ENCODE results near the gene SV2A. TPM values are rescaled to one million over a fixed set of nuclear protein-coding genes. Genes with fewer than 3 reads are reported as not detected.
A peak's percentile ranks its signal among the peaks of the same experiment; 100 is the strongest.

SV2A gene, protein sequence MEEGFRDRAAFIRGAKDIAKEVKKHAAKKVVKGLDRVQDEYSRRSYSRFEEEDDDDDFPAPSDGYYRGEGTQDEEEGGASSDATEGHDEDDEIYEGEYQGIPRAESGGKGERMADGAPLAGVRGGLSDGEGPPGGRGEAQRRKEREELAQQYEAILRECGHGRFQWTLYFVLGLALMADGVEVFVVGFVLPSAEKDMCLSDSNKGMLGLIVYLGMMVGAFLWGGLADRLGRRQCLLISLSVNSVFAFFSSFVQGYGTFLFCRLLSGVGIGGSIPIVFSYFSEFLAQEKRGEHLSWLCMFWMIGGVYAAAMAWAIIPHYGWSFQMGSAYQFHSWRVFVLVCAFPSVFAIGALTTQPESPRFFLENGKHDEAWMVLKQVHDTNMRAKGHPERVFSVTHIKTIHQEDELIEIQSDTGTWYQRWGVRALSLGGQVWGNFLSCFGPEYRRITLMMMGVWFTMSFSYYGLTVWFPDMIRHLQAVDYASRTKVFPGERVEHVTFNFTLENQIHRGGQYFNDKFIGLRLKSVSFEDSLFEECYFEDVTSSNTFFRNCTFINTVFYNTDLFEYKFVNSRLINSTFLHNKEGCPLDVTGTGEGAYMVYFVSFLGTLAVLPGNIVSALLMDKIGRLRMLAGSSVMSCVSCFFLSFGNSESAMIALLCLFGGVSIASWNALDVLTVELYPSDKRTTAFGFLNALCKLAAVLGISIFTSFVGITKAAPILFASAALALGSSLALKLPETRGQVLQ
- total RNA-seq: 10 to 100 TPM; 25.6 to 26.2 TPM
- 36.6 TPM for polyA plus RNA-seq (2013, experiment 1 of 2)
- polyA plus RNA-seq (2013, experiment 2 of 2): 31.9 TPM
- long read RNA-seq, experiment 1, partial matches to known transcripts: 3 of 11 reads
- long read RNA-seq, experiment 1, other reads (novel, unspliced or antisense): 8 of 11 reads
- long read RNA-seq, experiment 2, full-length matches to known transcripts: 25 of 31 reads
- long read RNA-seq, experiment 2, partial matches to known transcripts: 6 of 31 reads
- long read RNA-seq, experiment 2, other reads (novel, unspliced or antisense): 0 of 31 reads
- long read RNA-seq, experiment 3, full-length matches to known transcripts: 23 of 32 reads
- long read RNA-seq, experiment 3, partial matches to known transcripts: 7 of 32 reads
- long read RNA-seq, experiment 3, other reads (novel, unspliced or antisense): 2 of 32 reads
- long read RNA-seq, experiment 4, partial matches to known transcripts: 1 of 28 reads
- long read RNA-seq, experiment 4, other reads (novel, unspliced or antisense): 27 of 28 reads

DNA sequence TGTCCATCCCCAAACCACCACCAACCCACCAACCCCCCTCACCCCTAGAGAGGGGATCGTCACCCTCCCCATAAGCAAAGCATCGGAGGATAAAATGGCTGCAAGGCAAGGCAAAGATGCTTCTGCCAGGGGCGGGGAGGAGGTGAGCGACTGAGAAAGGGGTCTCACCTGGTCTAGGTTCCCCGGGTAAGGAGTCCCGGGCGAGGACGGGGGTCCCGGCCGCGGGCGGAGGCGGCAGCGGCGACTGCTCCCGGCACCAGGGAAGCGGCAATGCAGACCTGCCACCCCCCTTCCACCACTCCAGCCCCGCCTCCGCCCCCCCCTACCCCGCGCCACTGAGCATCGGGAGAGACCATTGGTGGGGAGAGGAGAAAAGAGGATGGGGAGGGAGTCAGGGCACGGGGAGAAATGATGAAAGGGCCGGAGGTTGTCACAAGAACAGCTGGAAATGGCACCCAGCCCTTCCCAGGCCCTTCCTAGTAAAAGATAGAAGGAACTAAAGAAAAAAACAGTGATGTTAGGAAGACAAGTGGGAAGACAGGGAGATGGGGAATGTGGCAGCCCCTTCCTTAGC is at the start of gene SV2A:
TSS of gene SV2A (minus strand) at position 274 of the 574 bp plus-strand sequence. CDS start 4,004 bp downstream, outside the sequence.
- Mint-ChIP-seq H3K4me3 (peak within 1 kb of the TSS; percentile 74), H3K36me3 (ENCODE audit: low read depth) (peaks cover 11% of the 10 kb centered on the region), H3K4me1 (peaks cover 27% of the 10 kb centered on the region), H3K27ac (no peak within 1 kb of the TSS), H3K9me3 (no peaks in the 10 kb centered on the region), H3K27me3 (ENCODE audit: insufficient read depth) (peaks cover 3% of the 10 kb centered on the region)
- H3K36me3 ChIP-seq (ENCODE audit: control insufficient read depth, insufficient read depth, low read length): peaks cover 3% of the 10 kb centered on the region
- DNase-seq: peak; percentile 93
- peaks cover 10% of the 10 kb centered on the region for H3K4me1 ChIP-seq (ENCODE audit: control insufficient read depth, insufficient read depth, low read length)
- H3K9me3 ChIP-seq (ENCODE audit: control insufficient read depth, low read length): no peaks in the 10 kb centered on the region
- H3K9ac ChIP-seq (ENCODE audit: extremely low read depth, low read length, poor library complexity, severe bottlenecking): peak within 1 kb of the TSS; percentile 59
- TF ChIP-seq, protein P1, sequence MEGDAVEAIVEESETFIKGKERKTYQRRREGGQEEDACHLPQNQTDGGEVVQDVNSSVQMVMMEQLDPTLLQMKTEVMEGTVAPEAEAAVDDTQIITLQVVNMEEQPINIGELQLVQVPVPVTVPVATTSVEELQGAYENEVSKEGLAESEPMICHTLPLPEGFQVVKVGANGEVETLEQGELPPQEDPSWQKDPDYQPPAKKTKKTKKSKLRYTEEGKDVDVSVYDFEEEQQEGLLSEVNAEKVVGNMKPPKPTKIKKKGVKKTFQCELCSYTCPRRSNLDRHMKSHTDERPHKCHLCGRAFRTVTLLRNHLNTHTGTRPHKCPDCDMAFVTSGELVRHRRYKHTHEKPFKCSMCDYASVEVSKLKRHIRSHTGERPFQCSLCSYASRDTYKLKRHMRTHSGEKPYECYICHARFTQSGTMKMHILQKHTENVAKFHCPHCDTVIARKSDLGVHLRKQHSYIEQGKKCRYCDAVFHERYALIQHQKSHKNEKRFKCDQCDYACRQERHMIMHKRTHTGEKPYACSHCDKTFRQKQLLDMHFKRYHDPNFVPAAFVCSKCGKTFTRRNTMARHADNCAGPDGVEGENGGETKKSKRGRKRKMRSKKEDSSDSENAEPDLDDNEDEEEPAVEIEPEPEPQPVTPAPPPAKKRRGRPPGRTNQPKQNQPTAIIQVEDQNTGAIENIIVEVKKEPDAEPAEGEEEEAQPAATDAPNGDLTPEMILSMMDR (conservative IDR thresholded peaks at IDR 0.05): no peak
- WGBS, 2 experiments (ENCODE audit: insufficient coverage in 1 of 2, insufficient read length in 1 of 2): 0 to 1% methylated on average over 8 to 15 of the region's 24 CpGs
- H3K4me3 ChIP-seq (ENCODE audit: low read length): peak within 1 kb of the TSS; percentile 92
- no peak within 1 kb of the TSS for H3K27ac ChIP-seq (ENCODE audit: low read depth, low read length)
- no peaks in the 10 kb centered on the region for H3K27me3 ChIP-seq (ENCODE audit: control insufficient read depth, insufficient read depth, low read length, poor library complexity, severe bottlenecking)

DNA sequence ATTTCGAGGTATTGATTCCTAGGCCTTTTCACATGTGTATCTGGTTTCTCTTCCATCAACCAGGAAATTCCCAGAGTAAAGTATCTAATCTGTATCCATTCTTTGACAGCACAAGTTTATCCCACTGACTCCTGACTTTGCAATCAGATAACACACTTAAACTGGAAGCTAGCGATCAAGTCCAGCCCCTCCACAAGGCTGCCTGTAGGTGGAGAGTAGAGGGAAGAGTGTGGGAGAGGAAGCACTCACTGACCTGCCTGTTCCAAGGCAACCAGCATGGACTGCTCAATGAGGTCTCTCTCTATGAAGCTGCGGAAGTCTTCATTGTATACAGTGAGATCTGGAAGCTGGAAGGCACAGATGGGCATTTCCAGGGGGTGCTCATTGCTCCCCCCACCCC is 49.4 kb upstream of the SV2A start:
- Histone ChIP-seq H3K4me1 (ENCODE audit: control insufficient read depth, insufficient read depth, low read length) (no peaks in the 10 kb centered on the region), H3K9ac (ENCODE audit: extremely low read depth, low read length, poor library complexity, severe bottlenecking) (no peak overlapping the region), H3K36me3 (ENCODE audit: control insufficient read depth, insufficient read depth, low read length) (peaks cover 71% of the 10 kb centered on the region), H3K27me3 (ENCODE audit: control insufficient read depth, insufficient read depth, low read length, poor library complexity, severe bottlenecking) (no peaks in the 10 kb centered on the region), H3K27ac (ENCODE audit: low read depth, low read length) (no peak overlapping the region), H3K9me3 (ENCODE audit: control insufficient read depth, low read length) (no peaks in the 10 kb centered on the region), H3K4me3 (ENCODE audit: low read length) (no peak overlapping the region)
- TF ChIP-seq, protein P1 (conservative IDR thresholded peaks at IDR 0.05): peak; percentile 44
- H3K36me3 Mint-ChIP-seq (ENCODE audit: low read depth): peaks cover 56% of the 10 kb centered on the region
- 94% methylated on average over 3 of the region's 3 CpGs; no CpG with 5 or more reads in 1 of the 2 experiments for WGBS, 2 experiments (ENCODE audit: insufficient coverage in 1 of 2, insufficient read length in 1 of 2)
- H3K27me3 Mint-ChIP-seq (ENCODE audit: insufficient read depth): no peaks in the 10 kb centered on the region
- no peaks in the 10 kb centered on the region for H3K4me1 Mint-ChIP-seq
- peak overlapping the region; percentile 12 for H3K27ac Mint-ChIP-seq
- no peaks in the 10 kb centered on the region for H3K9me3 Mint-ChIP-seq
- no peak overlapping the region for H3K4me3 Mint-ChIP-seq
- no peak for DNase-seq
